Skeletal muscle tissue (tissue), 4 donors: ENCODE measurements around the gene GSE1. TPM values are rescaled to one million over a fixed set of nuclear protein-coding genes. Genes with fewer than 3 reads are reported as not detected.

Experiments used
- H3K27ac ChIP-seq: one replicate; pipeline ENCODE4 v1.7.0; 2013; ENCODE audit warnings: mild to moderate bottlenecking, low read depth, low read length, inconsistent platforms
- H3K27me3 ChIP-seq, 3 donors: one replicate each; pipeline ENCODE4 v1.7.0; 2013; ENCODE audit warnings: low read length in 3 of 3; ENCODE audit not compliant: control insufficient read depth in 3 of 3, insufficient read depth in 3 of 3
- H3K36me3 ChIP-seq, 3 donors: one replicate each; pipeline ENCODE4 v1.7.0; 2013; ENCODE audit warnings: low read length in 3 of 3; ENCODE audit not compliant: control insufficient read depth in 3 of 3, insufficient read depth in 3 of 3
- H3K4me1 ChIP-seq, 3 donors: one replicate each; pipeline ENCODE4 v1.7.0; 2013; ENCODE audit warnings: low read length in 3 of 3, mild to moderate bottlenecking in 3 of 3; ENCODE audit not compliant: control insufficient read depth in 3 of 3, insufficient read depth in 3 of 3
- H3K4me3 ChIP-seq, 3 donors: one replicate each; pipeline ENCODE4 v1.7.0; 2013; ENCODE audit warnings: low read length in 3 of 3
- H3K9ac ChIP-seq, 3 donors: one replicate each; pipeline ENCODE4 v1.7.0; 2013; ENCODE audit warnings: low read length in 3 of 3, mild to moderate bottlenecking in 3 of 3, moderate library complexity in 2 of 3, low read depth in 1 of 3
- H3K9me3 ChIP-seq, 3 donors: one replicate each; pipeline ENCODE4 v1.7.0; 2013; ENCODE audit warnings: low read length in 3 of 3; ENCODE audit not compliant: control insufficient read depth in 3 of 3
- total RNA-seq: library from RNA; depleted of rRNA; stranded (reverse); fragments of >200 nt; gene quantifications from one replicate; pipeline ENCODE4 v1.2.3, GENCODE V29; 2014
- donor health status: Osteomylitis.

Gene GSE1
- total RNA-seq, 1 donor from 2014 or later = 27.7 TPM

DNA sequence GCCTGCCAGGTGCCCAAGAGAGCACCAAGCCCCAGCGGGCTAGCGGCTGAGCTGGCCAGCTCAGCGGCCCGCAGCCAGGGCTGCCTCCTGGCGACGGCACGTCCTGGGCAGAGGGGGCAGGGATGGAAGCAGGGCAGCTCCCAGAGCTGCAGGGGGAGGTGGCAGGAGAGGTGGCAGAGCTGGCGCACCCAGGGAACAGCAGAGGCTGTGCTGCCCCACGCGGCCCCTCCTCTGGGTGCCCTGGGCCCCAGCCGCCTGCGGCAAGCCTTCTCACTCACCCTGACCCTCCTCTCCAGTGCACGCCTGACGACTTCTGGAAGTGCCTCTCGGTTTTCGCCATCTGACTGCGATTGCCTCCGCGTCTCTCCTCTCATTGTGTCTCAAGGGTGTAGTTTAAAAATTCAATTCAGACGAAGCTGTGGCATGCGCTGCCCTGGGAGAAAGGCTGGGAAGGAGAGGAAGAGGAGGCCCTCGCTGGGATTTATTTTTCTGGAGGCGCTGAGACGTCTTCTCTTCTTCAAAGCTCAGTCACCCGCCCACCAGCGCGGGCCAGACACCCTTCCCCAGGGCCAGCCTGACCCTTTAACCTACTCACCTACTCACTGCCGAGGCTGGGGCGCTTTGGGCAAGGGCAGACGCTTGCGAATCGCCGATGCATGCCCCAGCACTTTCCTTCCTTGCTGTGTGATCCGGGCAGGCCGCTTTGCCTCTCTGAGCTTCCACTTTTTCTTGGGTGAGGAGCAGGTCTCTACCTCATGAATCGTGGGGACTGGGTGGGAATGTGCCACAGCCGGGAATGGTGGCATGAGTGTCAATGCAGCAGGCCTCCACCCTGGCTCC is 24.9 kb downstream of the GSE1 start:
- Histone ChIP-seq H3K4me1 (peaks cover 23 to 56% (median 51%) of the 10 kb centered on the region in 3 donors), H3K27me3 (no peaks in the 10 kb centered on the region), H3K27ac (no peak overlapping the region)

GRCh38 chr16:85638695-85639409 is 25.7 kb downstream of the GSE1 start:
- H3K27ac ChIP-seq = peak overlapping the region; percentile 86
- H3K36me3 ChIP-seq = peaks cover 0 to 6% (median 3%) of the 10 kb centered on the region in 3 donors
- H3K4me1 ChIP-seq = peaks cover 23 to 56% (median 51%) of the 10 kb centered on the region in 3 donors
- H3K9ac ChIP-seq = peak overlapping the region in 2 of 3 donors; percentile 52 to 74
- no peaks in the 10 kb centered on the region for H3K9me3 ChIP-seq
- peak overlapping the region in 1 of 3 donors; percentile 57 for H3K4me3 ChIP-seq
- H3K27me3 ChIP-seq = no peaks in the 10 kb centered on the region

More for the DNA sequence above, 24.9 kb downstream of the GSE1 start:
- Histone ChIP-seq H3K9ac (no peak overlapping the region), H3K36me3 (peaks cover 0 to 6% (median 4%) of the 10 kb centered on the region in 3 donors), H3K4me3 (no peak overlapping the region), H3K9me3 (no peaks in the 10 kb centered on the region)

- Histone ChIP-seq H3K9me3 (no peaks in the 10 kb centered on the region), H3K27ac (peak overlapping the region; percentile 86), H3K4me3 (peak overlapping the region in 2 of 3 donors; percentile 6 to 57), H3K4me1 (peaks cover 23 to 56% (median 51%) of the 10 kb centered on the region in 3 donors), H3K9ac (peak overlapping the region; percentile 30 to 74 (median 52)), H3K36me3 (no peaks in the 10 kb centered on the region), H3K27me3 (no peaks in the 10 kb centered on the region)
Measured at GRCh38 chr16:85639529-85640253, 26.6 kb downstream of the GSE1 start.

DNA sequence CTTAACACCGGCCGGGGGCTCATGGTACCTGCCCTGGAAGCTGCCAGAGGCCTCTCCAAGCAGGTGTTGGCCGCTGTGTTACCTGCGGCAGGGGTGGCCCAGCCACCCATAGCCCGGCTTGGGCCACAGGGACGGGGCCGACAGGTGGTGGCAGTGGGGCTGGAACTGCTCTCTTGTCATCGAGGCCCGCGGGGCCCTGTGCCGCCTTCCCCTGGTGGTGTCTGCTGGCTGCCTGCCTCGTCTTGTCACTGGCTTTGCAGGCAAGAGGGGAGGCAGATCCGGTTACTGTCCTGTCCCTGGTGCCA is 27.1 kb downstream of the GSE1 start:
- Histone ChIP-seq H3K27ac (peak overlapping the region; percentile 86), H3K4me3 (peak overlapping the region in 1 of 3 donors; percentile 57), H3K9me3 (no peaks in the 10 kb centered on the region), H3K27me3 (no peaks in the 10 kb centered on the region), H3K36me3 (no peaks in the 10 kb centered on the region), H3K9ac (peak overlapping the region; percentile 30 to 74 (median 52)), H3K4me1 (peaks cover 23 to 54% (median 51%) of the 10 kb centered on the region in 3 donors)

DNA sequence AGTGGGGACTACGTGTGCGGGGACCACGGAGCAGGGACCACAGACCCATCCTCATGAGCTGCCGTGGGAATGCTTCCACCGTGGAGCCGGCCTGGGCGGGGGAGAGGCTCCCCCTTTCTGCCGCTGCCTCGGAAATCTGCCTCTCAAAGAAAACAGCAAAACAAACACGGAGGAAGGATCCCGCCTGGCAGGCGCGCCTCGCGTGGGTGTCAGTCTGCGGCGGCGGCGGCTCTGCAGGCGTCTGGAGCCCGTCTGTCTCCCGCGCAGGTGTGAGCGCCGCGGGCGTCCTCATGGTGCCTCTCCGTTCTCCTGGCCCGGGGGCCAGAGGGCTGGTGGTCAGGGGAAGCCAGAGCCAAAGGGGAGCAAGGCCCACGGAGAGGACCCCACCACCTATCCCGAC is 27.5 kb downstream of the GSE1 start:
- H3K9me3 ChIP-seq = no peaks in the 10 kb centered on the region
- H3K9ac ChIP-seq = peak overlapping the region in 2 of 3 donors; percentile 74 to 76
- no peaks in the 10 kb centered on the region for H3K27me3 ChIP-seq
- peaks cover 23 to 50% (median 48%) of the 10 kb centered on the region in 3 donors for H3K4me1 ChIP-seq
- H3K36me3 ChIP-seq = peaks cover 0 to 1% (median 0%) of the 10 kb centered on the region in 3 donors
- peak overlapping the region in 1 of 3 donors; percentile 62 for H3K4me3 ChIP-seq
- peak overlapping the region; percentile 86 for H3K27ac ChIP-seq

GRCh38 chr16:85641305-85641704 is 28.2 kb downstream of the GSE1 start:
- peak overlapping the region; percentile 86 for H3K27ac ChIP-seq
- H3K36me3 ChIP-seq = peaks cover 0 to 5% (median 3%) of the 10 kb centered on the region in 3 donors
- no peaks in the 10 kb centered on the region for H3K27me3 ChIP-seq
- H3K9ac ChIP-seq = peak overlapping the region; percentile 2 to 76 (median 57)
- H3K4me1 ChIP-seq = peaks cover 23 to 47% (median 45%) of the 10 kb centered on the region in 3 donors
- H3K9me3 ChIP-seq = no peaks in the 10 kb centered on the region
- peak overlapping the region in 2 of 3 donors; percentile 56 to 62 for H3K4me3 ChIP-seq

GRCh38 chr16:85641776-85642176 is 28.7 kb downstream of the GSE1 start:
- peak overlapping the region in 2 of 3 donors; percentile 56 to 62 for H3K4me3 ChIP-seq
- H3K9me3 ChIP-seq = no peaks in the 10 kb centered on the region
- peaks cover 0 to 5% (median 4%) of the 10 kb centered on the region in 3 donors for H3K36me3 ChIP-seq
- H3K9ac ChIP-seq = peak overlapping the region; percentile 2 to 76 (median 57)
- H3K4me1 ChIP-seq = peaks cover 23 to 47% (median 45%) of the 10 kb centered on the region in 3 donors
- no peaks in the 10 kb centered on the region for H3K27me3 ChIP-seq
- peak overlapping the region; percentile 86 for H3K27ac ChIP-seq

GRCh38 chr16:85642762-85643358 is 29.7 kb downstream of the GSE1 start:
- H3K9me3 ChIP-seq = no peaks in the 10 kb centered on the region
- H3K36me3 ChIP-seq = peaks cover 0 to 5% (median 4%) of the 10 kb centered on the region in 3 donors
- no peak overlapping the region for H3K4me3 ChIP-seq
- H3K27me3 ChIP-seq = no peaks in the 10 kb centered on the region
- H3K9ac ChIP-seq = peak overlapping the region in 1 of 3 donors; percentile 25
- H3K4me1 ChIP-seq = peaks cover 23 to 47% (median 43%) of the 10 kb centered on the region in 3 donors
- H3K27ac ChIP-seq = no peak overlapping the region

DNA sequence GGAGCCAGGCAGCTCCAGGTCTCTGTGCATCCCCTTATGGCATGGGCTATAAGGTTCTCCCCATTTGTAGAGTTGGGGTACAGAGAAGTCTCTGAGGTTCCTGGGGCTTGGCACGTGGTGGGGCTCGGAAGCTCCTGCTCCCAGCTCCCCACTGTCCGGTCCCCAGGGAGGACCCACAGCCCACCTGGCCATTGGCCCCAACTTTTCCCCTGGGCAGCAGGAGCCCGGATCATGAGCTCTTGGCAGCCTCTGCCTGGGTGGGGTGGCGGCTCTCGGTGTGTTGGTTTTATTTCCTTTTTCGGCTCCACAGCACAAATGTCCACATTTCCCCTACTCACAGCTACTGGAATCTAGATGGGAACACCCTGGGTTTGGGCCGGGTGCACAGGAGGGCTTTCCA is 30.5 kb downstream of the GSE1 start:
- H3K27ac ChIP-seq = no peak overlapping the region
- H3K4me1 ChIP-seq = peaks cover 23 to 41% (median 39%) of the 10 kb centered on the region in 3 donors
- H3K4me3 ChIP-seq = no peak overlapping the region
- H3K27me3 ChIP-seq = no peaks in the 10 kb centered on the region
- no peak overlapping the region for H3K9ac ChIP-seq
- H3K9me3 ChIP-seq = no peaks in the 10 kb centered on the region
- H3K36me3 ChIP-seq = peaks cover 0 to 7% (median 5%) of the 10 kb centered on the region in 3 donors
